HAP-1 (cell line): Measurements from ENCODE around the gene PEAK3.
"Not testable (repeated sequence)": the region's sequence is repeated elsewhere in the genome, so short reads cannot be mapped to it uniquely, and the experiment has no call there.

Experiments used
- DNase-seq, 2 experiments: peaks; one replicate each; pipeline ENCODE4 v3.0.0-alpha.2; 2016 to 2020; ENCODE audit warnings: low spot score in 2 of 2
- H3K27me3 ChIP-seq: fragments of 250-450 bp; sonication (Bioruptor Pico); 2 replicates; pipeline ENCODE4 v1.5.1; 2020; ENCODE audit warnings: low read depth, mild to moderate bottlenecking, moderate library complexity
- H3K36me3 ChIP-seq: fragments of 250-450 bp; sonication (Bioruptor Pico); replicated peaks from 2 replicates; pipeline ENCODE4 v1.5.1; 2020; ENCODE audit warnings: mild to moderate bottlenecking
- H3K4me1 ChIP-seq: fragments of 250-450 bp; sonication (Bioruptor Pico); 2 replicates; pipeline ENCODE4 v1.5.1; 2020; ENCODE audit warnings: mild to moderate bottlenecking
- H3K4me3 ChIP-seq: fragments of 250-450 bp; sonication (Bioruptor Pico); 2 replicates; pipeline ENCODE4 v1.5.1; 2020; ENCODE audit warnings: mild to moderate bottlenecking, moderate library complexity
- H3K9me3 ChIP-seq: fragments of 250-450 bp; sonication (Bioruptor Pico); 2 replicates; pipeline ENCODE4 v1.5.1; 2020; ENCODE audit warnings: mild to moderate bottlenecking, moderate library complexity
- in situ Hi-C: fragments of 300-500 bp; cut with MboI; formaldehyde crosslinking; loops from 3 replicates; pipeline ENCODE4 v1.14.3; 2020; ENCODE audit warnings: low sequenced_read_pairs, inconsistent platforms, mixed read lengths

Gene PEAK3

GRCh38 chr19:2288818-2289713, 7.1 kb upstream of the PEAK3 start:
- Histone ChIP-seq H3K4me3 (no peak overlapping the region; the same call in 1 of the 2 replicates), H3K36me3 (no peaks in the 10 kb centered on the region), H3K27me3 (peaks cover 23% of the 10 kb centered on the region), H3K4me1 (no peaks in the 10 kb centered on the region; the same call in 1 of the 2 replicates), H3K9me3 (no peaks in the 10 kb centered on the region)
- DNase-seq = no peak
- in situ Hi-C loops = no loop called here

- Histone ChIP-seq H3K9me3 (no peaks in the 10 kb centered on the region), H3K27me3 (peaks cover 23% of the 10 kb centered on the region), H3K4me3 (no peak overlapping the region), H3K4me1 (no peaks in the 10 kb centered on the region; the same call in 1 of the 2 replicates), H3K36me3 (no peaks in the 10 kb centered on the region)
- DNase-seq = no peak
- in situ Hi-C loops = no loop called here
Observed at GRCh38 chr19:2288338-2288817, 6.4 kb upstream of the PEAK3 start.

- no peaks in the 10 kb centered on the region for H3K36me3 ChIP-seq
- H3K4me3 ChIP-seq = no peak overlapping the region
- H3K27me3 ChIP-seq = peaks cover 23% of the 10 kb centered on the region
- no peaks in the 10 kb centered on the region for H3K9me3 ChIP-seq
- no peak for DNase-seq
- in situ Hi-C loops = no loop called here
- no peaks in the 10 kb centered on the region; the same call in 1 of the 2 replicates for H3K4me1 ChIP-seq
Observed at GRCh38 chr19:2287585-2288337, 5.8 kb upstream of the PEAK3 start.

GRCh38 chr19:2286402-2287140, 4.6 kb upstream of the PEAK3 start:
- no peak for DNase-seq
- Histone ChIP-seq H3K36me3 (no peaks in the 10 kb centered on the region), H3K4me3 (no peak overlapping the region), H3K4me1 (no peaks in the 10 kb centered on the region; the same call in 1 of the 2 replicates), H3K9me3 (no peaks in the 10 kb centered on the region), H3K27me3 (peaks cover 23% of the 10 kb centered on the region)
- in situ Hi-C loops = no loop called here

- in situ Hi-C loops = no loop called here
- peaks cover 5% of the 10 kb centered on the region; the same call in 1 of the 2 replicates for H3K27me3 ChIP-seq
- no peak for DNase-seq
- H3K4me1 ChIP-seq = no peaks in the 10 kb centered on the region
- H3K9me3 ChIP-seq = no peaks in the 10 kb centered on the region
- no peak overlapping the region for H3K4me3 ChIP-seq
- no peaks in the 10 kb centered on the region for H3K36me3 ChIP-seq
Observed at GRCh38 chr19:2283835-2284507, 2.0 kb upstream of the PEAK3 start.

- H3K4me3 ChIP-seq = no peak overlapping the region
- in situ Hi-C loops = no loop called here
Observed at GRCh38 chr19:2282862-2283237, 875 bp upstream of the PEAK3 start.

GRCh38 chr19:2281265-2282061, 512 bp downstream of the PEAK3 start:
- H3K36me3 ChIP-seq, H3K4me3 ChIP-seq, in situ Hi-C loops: not testable (repeated sequence)

More at GRCh38 chr19:2282862-2283237, 875 bp upstream of the PEAK3 start:
- H3K4me1 ChIP-seq = no peaks in the 10 kb centered on the region
- DNase-seq = no peak
- H3K36me3 ChIP-seq = no peaks in the 10 kb centered on the region
- H3K27me3 ChIP-seq = no peaks in the 10 kb centered on the region; the same call in 1 of the 2 replicates
- no peaks in the 10 kb centered on the region for H3K9me3 ChIP-seq

GRCh38 chr19:2280633-2281264, 1.2 kb downstream of the PEAK3 start:
- no peak for DNase-seq
- Histone ChIP-seq H3K36me3 (no peaks in the 10 kb centered on the region), H3K4me1 (no peaks in the 10 kb centered on the region), H3K4me3 (no peak overlapping the region), H3K9me3 (no peaks in the 10 kb centered on the region), H3K27me3 (no peaks in the 10 kb centered on the region)
- in situ Hi-C loops = no loop called here

More at GRCh38 chr19:2281265-2282061, 512 bp downstream of the PEAK3 start:
- DNase-seq, H3K27me3 ChIP-seq, H3K9me3 ChIP-seq, H3K4me1 ChIP-seq: not testable (repeated sequence)

- Histone ChIP-seq H3K4me3 (no peak overlapping the region), H3K36me3 (peaks cover 7% of the 10 kb centered on the region; the same call in 1 of the 2 replicates), H3K4me1 (no peaks in the 10 kb centered on the region; the same call in 1 of the 2 replicates), H3K27me3 (no peaks in the 10 kb centered on the region), H3K9me3 (no peaks in the 10 kb centered on the region)
- in situ Hi-C loops = no loop called here
- DNase-seq = no peak
Observed at GRCh38 chr19:2278459-2279158, 3.4 kb downstream of the PEAK3 start.

GRCh38 chr19:2277138-2277537, 4.8 kb downstream of the PEAK3 start:
- in situ Hi-C loops = no loop called here
- no peak for DNase-seq

GRCh38 chr19:2276429-2276986, 5.5 kb downstream of the PEAK3 start:
- in situ Hi-C loops = no loop called here
- H3K4me1 ChIP-seq = peaks cover 15% of the 10 kb centered on the region
- peaks cover 27% of the 10 kb centered on the region for H3K36me3 ChIP-seq
- no peak for DNase-seq
- no peaks in the 10 kb centered on the region for H3K9me3 ChIP-seq
- H3K4me3 ChIP-seq = no peak overlapping the region
- no peaks in the 10 kb centered on the region for H3K27me3 ChIP-seq

More at GRCh38 chr19:2277138-2277537, 4.8 kb downstream of the PEAK3 start:
- Histone ChIP-seq H3K9me3 (no peaks in the 10 kb centered on the region), H3K27me3 (no peaks in the 10 kb centered on the region), H3K4me3 (no peak overlapping the region), H3K36me3 (peaks cover 20% of the 10 kb centered on the region), H3K4me1 (peaks cover 11% of the 10 kb centered on the region)
